Upper lobe of left lung (tissue), 6 donors: ENCODE measurements around the gene ESPNL. TPM values are rescaled to one million over a fixed set of nuclear protein-coding genes. Genes with fewer than 3 reads are reported as not detected.
A peak's percentile ranks its signal among the peaks of the same experiment; 100 is the strongest.

ENCODE experiments used
- ATAC-seq, 2 donors: fragments of 200-7000 bp; cut with Tn5 transposase; one replicate each; pipeline ENCODE4 v1.9.1; 2022; ENCODE audit warnings: mild to moderate bottlenecking in 2 of 2, moderate library complexity in 2 of 2; ENCODE audit not compliant: low FRiP score in 2 of 2
- DNase-seq, 2 donors: peaks; one replicate each; pipeline ENCODE4 v3.0.0-alpha.2; 2019 to 2020
- H3K27ac ChIP-seq, 4 donors: fragments of 200-600 bp; sonication (generic); one replicate each; pipeline ENCODE4 v1.5.1; 2016 to 2019
- H3K27me3 ChIP-seq, 4 donors: fragments of 200-600 bp; sonication (generic); one replicate each; pipeline ENCODE4 v1.5.1; 2017 to 2019
- H3K36me3 ChIP-seq, 4 donors: fragments of 200-600 bp; sonication (generic); one replicate each; pipeline ENCODE4 v1.5.1; 2016 to 2019
- H3K4me1 ChIP-seq, 4 donors: fragments of 200-600 bp; sonication (generic); one replicate each; pipeline ENCODE4 v1.5.1; 2018 to 2019
- H3K4me3 ChIP-seq, 4 donors: fragments of 200-600 bp; sonication (generic); one replicate each; pipeline ENCODE4 v1.5.1; 2017 to 2019; ENCODE audit warnings: mild to moderate bottlenecking in 2 of 4, moderate library complexity in 1 of 4
- H3K9me3 ChIP-seq, 4 donors: fragments of 200-600 bp; sonication (generic); one replicate each; pipeline ENCODE4 v1.5.1; 2018 to 2019
- CTCF ChIP-seq, 6 experiments: fragments of 450-650 bp in 4 of 6; fragments of 200-600 bp in 2 of 6; sonication (generic) in 2 of 6; IDR thresholded peaks; one replicate each; pipeline ENCODE4 v1.5.1; 2016 to 2019; ENCODE audit warnings: antibody characterized with exemption in 6 of 6
- EP300 ChIP-seq, 4 donors: sonication (generic); formaldehyde crosslinking; IDR thresholded peaks; one replicate each; pipeline ENCODE4 v1.5.1; 2017; ENCODE audit warnings: antibody characterized with exemption in 4 of 4, control low read depth in 2 of 4
- POLR2A ChIP-seq, 4 donors: fragments of 450-650 bp; IDR thresholded peaks; one replicate each; pipeline ENCODE4 v1.5.1; 2016 to 2017; ENCODE audit warnings: antibody characterized with exemption in 4 of 4, mild to moderate bottlenecking in 2 of 4
- POLR2AphosphoS5 ChIP-seq, 2 donors: sonication (generic); formaldehyde crosslinking; IDR thresholded peaks; one replicate each; pipeline ENCODE4 v1.5.1; 2017; ENCODE audit warnings: antibody characterized with exemption in 2 of 2
- WGBS, 2 donors: methylation state at CpG; one replicate each; pipeline ENCODE4 v1.1.5; 2017 to 2018; 5-methylcytosine and 5-hydroxymethylcytosine counted together
- total RNA-seq, 6 donors: library from RNA; depleted of rRNA in 4 of 6; stranded (reverse); fragments of >200 nt in 4 of 6; gene quantifications; one replicate each; pipeline versions ENCODE4 v1.1.0 to v1.2.1, GENCODE V29; 2016 to 2021
- donor health status: DM: no; HTN: no; CAD: no; lungs with moderate emphysema.
- donor health status: DM: no; HTN: yes; CAD: no; lungs with severe emphysema.

The ESPNL gene
- total RNA-seq, 6 donors from 2014 or later: 0.10 to 3.1 (median 0.38) TPM; not detected in 2

GRCh38 chr2:238160206-238161129 lies 60.3 kb downstream of the ESPNL start:
- H3K4me1 ChIP-seq: peaks cover 20 to 41% (median 23%) of the 10 kb centered on the region in 4 donors
- H3K27ac ChIP-seq: no peak overlapping the region
- H3K27me3 ChIP-seq: peaks cover 0 to 39% (median 15%) of the 10 kb centered on the region in 4 donors
- no peak for TF ChIP-seq POLR2AphosphoS5 (IDR thresholded peaks at IDR 0.05)
- no peak for TF ChIP-seq EP300 (IDR thresholded peaks at IDR 0.05)
- TF ChIP-seq CTCF (IDR thresholded peaks at IDR 0.05): no peak
- no peak for TF ChIP-seq POLR2A (IDR thresholded peaks at IDR 0.05)
- WGBS, 2 donors: 57 to 61% methylated on average over 11 to 22 of the region's 23 CpGs
- H3K36me3 ChIP-seq: no peaks in the 10 kb centered on the region
- DNase-seq (peak in 1 of 2 donors; percentile 63), ATAC-seq (no peak)
- no peak overlapping the region for H3K4me3 ChIP-seq
- no peaks in the 10 kb centered on the region for H3K9me3 ChIP-seq

GRCh38 chr2:238161291-238162051 lies 61.3 kb downstream of the ESPNL start:
- Histone ChIP-seq H3K27me3 (peaks cover 0 to 39% (median 15%) of the 10 kb centered on the region in 4 donors), H3K4me1 (peaks cover 20 to 41% (median 23%) of the 10 kb centered on the region in 4 donors), H3K9me3 (no peaks in the 10 kb centered on the region), H3K4me3 (no peak overlapping the region), H3K36me3 (no peaks in the 10 kb centered on the region), H3K27ac (no peak overlapping the region)
- 93% methylated on average over 15 to 19 of the region's 21 CpGs for WGBS, 2 donors
- no peak for ATAC-seq
- TF ChIP-seq POLR2A (IDR thresholded peaks at IDR 0.05) (no peak), CTCF (IDR thresholded peaks at IDR 0.05) (no peak), POLR2AphosphoS5 (IDR thresholded peaks at IDR 0.05) (no peak), EP300 (IDR thresholded peaks at IDR 0.05) (no peak)
- DNase-seq: peak in 1 of 2 donors; percentile 61

- H3K27ac ChIP-seq: no peak overlapping the region
- no peaks in the 10 kb centered on the region for H3K9me3 ChIP-seq
- ATAC-seq (no peak), DNase-seq (peak in 1 of 2 donors; percentile 69)
- peaks cover 0 to 39% (median 15%) of the 10 kb centered on the region in 4 donors for H3K27me3 ChIP-seq
- WGBS, 2 donors: 85 to 92% methylated on average over 7 to 9 of the region's 14 CpGs
- peaks cover 20 to 41% (median 23%) of the 10 kb centered on the region in 4 donors for H3K4me1 ChIP-seq
- H3K36me3 ChIP-seq: peaks cover 0 to 4% (median 0%) of the 10 kb centered on the region in 4 donors
- no peak for TF ChIP-seq POLR2AphosphoS5 (IDR thresholded peaks at IDR 0.05)
- TF ChIP-seq CTCF (IDR thresholded peaks at IDR 0.05): no peak
- TF ChIP-seq EP300 (IDR thresholded peaks at IDR 0.05): no peak
- TF ChIP-seq POLR2A (IDR thresholded peaks at IDR 0.05): no peak
- H3K4me3 ChIP-seq: no peak overlapping the region
Measured at GRCh38 chr2:238162251-238162845, 62.2 kb downstream of the ESPNL start.

- peak in 1 of 2 donors; percentile 70 for DNase-seq
Measured at GRCh38 chr2:238162846-238163441, 62.8 kb downstream of the ESPNL start.

More at GRCh38 chr2:238162846-238163441, 62.8 kb downstream of the ESPNL start:
- peaks cover 0 to 39% (median 15%) of the 10 kb centered on the region in 4 donors for H3K27me3 ChIP-seq
- peaks cover 20 to 41% (median 23%) of the 10 kb centered on the region in 4 donors for H3K4me1 ChIP-seq
- no peaks in the 10 kb centered on the region for H3K9me3 ChIP-seq
- ATAC-seq: no peak
- H3K36me3 ChIP-seq: peaks cover 0 to 10% (median 3%) of the 10 kb centered on the region in 4 donors
- no peak overlapping the region for H3K4me3 ChIP-seq
- H3K27ac ChIP-seq: no peak overlapping the region
- 63 to 70% methylated on average over 12 to 14 of the region's 15 CpGs for WGBS, 2 donors
- TF ChIP-seq CTCF (IDR thresholded peaks at IDR 0.05) (no peak), EP300 (IDR thresholded peaks at IDR 0.05) (no peak), POLR2A (IDR thresholded peaks at IDR 0.05) (no peak), POLR2AphosphoS5 (IDR thresholded peaks at IDR 0.05) (no peak)
